NCI-H345 (cell line): ENCODE results near the gene TRNP1.
"Not testable (repeated sequence)": the region's sequence is repeated elsewhere in the genome, so short reads cannot be mapped to it uniquely, and the experiment has no call there.

ENCODE experiments used
- DNase-seq: peaks from one replicate; lab custom pipeline; 2025; lab: John Stamatoyannopoulos, UW

Gene TRNP1

DNA sequence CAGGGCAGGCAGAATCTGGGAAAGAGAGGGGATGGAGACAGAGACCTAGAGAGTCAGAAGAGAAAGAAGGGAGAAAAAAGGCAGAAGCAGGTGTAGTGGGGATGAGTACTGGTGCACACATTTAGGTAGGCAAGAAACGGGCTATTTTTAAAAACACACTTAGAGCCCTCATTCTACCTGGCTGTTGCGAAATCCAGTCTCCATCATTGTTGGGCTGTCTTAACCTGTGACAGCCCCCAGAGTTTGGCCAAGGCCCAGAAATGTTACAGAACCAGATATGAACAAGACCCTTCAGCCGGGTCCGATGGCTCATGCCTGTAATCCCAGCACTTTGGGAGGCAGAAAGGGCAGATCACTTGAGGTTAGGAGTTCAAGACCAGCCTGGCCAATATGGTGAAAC lies 20.7 kb upstream of the TRNP1 start:
- no peak for DNase-seq

GRCh38 chr1:26976621-26977510 lies 16.6 kb upstream of the TRNP1 start:
- no peak for DNase-seq

- DNase-seq: no peak
Observed at GRCh38 chr1:26978901-26979300, 14.6 kb upstream of the TRNP1 start.

DNA sequence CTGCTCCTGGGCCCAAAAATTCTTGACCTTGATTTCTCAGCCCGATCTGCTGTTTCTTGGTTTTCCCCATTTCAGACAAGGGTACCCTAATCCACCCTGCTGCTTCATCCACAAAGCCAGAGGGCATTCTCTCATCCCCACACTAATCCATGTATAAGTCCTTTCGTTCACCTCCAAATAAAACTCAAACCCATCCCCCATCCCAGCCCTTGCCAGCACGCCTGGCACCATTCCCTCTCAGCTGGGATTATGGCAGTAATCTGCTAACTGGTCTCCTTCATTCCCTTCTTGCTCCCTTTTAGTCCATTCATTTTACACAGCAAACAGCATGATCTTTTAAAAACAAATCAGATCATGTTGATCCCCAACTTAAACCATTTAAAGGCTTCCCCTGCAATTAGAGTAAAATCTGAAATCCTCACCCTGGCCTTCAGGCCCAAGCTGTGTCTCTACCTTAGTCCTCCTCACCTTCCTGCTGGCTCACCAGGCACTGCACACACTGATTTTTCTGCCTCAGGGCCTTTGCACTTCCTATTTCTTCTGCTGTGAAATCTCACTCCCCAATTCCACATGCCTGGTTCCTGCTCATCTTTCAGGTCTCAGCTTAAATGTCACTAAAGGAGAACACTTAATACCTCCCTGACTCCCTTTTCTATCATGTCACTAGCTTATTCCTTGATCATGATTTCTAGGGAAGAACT lies 12.2 kb upstream of the TRNP1 start:
- DNase-seq: no peak

- DNase-seq: no peak
Observed at GRCh38 chr1:26983863-26984262, 9.6 kb upstream of the TRNP1 start.

GRCh38 chr1:26984291-26984690 lies 9.2 kb upstream of the TRNP1 start:
- no peak for DNase-seq

DNA sequence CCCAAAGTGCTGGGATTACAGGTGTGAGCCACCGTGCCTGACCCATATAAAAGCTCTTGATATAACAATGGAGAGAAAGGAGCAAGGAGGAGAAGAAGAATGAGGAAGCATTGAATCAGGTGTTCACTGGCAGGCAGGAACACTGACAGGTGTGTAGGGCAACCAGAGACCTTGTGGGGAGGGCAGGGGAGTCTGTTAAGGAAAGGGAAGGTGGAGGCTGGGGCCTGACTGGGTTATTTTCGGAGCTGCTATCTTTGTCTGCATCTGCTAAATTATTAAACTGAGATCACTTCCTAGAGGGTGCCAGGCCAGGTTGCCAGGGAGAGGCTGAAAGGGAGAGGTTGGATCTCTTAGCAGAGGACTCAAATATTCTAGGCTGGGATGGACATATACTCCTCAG lies 6.8 kb upstream of the TRNP1 start:
- DNase-seq: no peak

DNA sequence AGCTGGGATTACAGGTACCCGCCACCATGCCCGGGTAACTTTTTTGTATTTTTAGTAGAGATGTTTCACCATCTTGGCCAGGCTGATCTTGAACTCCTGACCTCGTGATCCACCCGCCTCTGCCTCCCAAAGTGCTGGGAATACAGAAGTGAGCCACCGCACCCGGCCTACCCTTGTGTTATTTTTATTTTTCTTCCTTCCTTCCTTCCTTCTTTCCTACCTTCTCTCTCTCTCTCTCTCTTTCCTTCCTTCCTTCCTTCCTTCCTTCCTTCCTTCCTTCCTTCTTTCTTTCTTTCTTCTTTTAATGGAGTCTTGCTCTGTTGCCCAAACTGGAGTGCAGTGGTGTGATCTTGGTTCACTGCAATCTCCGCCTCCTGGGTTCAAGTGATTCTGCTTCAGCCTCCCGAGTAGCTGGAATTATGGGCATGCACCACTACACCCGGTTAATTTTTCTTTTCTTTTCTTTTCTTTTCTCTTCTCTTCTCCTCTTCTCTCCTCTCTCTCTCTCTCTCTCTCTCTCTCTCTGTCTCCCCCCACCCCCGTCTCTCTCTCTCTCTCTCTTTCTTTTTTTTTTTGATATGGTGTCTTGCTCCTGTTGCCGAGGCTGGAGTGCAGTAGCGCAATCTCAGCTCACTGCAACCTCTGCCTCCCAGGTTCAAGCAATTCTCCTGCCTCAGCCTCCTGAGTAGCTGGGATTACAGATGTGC lies 3.9 kb upstream of the TRNP1 start:
- not testable (repeated sequence) for DNase-seq

DNA sequence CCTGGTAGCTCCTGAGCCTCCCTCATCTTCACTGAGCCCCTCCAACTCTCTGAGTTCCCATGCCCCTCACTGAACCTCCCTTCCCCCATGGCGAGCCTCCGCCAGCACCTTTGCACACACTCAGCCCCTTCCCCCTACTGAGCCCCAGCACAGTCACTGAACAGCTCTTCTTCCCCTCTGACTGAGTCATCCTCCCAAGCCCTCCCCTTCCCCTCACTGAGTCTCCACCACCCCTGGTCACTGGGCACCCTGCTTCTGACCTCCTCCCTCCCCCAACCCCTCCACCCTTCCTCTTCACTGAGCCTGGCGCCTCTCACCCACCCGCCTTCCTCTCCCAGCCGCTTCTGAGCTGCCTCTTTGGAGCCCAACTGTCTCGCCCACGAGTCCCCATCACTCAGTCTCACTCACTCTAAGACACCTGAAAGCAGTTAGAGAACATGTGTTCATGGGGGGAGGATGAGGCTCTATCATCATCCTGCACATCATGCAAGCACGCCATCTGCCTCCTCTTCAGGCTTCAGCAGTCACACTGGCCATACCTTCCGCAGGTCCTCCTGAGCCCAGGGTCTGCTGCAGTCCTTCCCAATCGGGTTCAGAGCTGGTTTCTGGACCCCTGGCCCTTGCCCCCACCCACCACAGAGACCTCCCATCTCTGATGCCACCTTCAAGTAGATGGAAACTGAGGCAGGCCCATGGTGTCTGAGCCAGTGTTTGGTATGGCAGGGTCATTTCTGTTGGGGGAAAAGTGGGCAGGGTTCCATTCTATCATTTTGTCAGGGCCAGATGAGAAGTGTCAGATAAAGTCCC lies 2.0 kb upstream of the TRNP1 start:
- no peak for DNase-seq

DNA sequence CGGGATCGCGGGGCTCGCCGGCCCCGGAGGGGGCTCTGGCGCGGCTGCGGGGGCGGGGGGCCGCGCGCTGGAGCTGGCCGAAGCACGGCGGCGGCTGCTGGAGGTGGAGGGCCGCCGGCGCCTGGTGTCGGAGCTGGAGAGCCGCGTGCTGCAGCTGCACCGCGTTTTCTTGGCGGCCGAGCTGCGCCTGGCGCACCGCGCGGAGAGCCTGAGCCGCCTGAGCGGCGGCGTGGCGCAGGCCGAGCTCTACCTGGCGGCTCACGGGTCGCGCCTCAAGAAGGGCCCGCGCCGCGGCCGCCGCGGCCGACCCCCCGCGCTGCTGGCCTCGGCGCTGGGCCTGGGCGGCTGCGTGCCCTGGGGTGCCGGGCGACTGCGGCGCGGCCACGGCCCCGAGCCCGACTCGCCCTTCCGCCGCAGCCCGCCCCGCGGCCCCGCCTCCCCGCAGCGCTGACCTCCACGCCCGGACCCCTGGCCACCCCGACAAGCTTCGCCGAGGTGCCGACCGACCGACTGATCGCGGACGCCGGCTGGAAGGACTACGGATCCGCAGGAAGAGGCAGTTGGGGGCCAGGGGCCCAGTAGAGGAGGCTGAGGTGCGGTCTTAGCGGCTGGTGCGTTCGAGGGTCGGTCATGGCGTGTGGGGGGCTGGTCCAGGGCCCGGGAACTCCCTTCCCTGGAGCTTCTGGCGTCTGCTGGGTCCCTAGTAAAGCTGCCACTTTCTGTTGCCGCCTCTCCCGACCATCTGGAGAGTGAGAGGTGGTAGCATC lies 711 bp downstream of the TRNP1 start:
- peak; percentile 30 for DNase-seq

DNA sequence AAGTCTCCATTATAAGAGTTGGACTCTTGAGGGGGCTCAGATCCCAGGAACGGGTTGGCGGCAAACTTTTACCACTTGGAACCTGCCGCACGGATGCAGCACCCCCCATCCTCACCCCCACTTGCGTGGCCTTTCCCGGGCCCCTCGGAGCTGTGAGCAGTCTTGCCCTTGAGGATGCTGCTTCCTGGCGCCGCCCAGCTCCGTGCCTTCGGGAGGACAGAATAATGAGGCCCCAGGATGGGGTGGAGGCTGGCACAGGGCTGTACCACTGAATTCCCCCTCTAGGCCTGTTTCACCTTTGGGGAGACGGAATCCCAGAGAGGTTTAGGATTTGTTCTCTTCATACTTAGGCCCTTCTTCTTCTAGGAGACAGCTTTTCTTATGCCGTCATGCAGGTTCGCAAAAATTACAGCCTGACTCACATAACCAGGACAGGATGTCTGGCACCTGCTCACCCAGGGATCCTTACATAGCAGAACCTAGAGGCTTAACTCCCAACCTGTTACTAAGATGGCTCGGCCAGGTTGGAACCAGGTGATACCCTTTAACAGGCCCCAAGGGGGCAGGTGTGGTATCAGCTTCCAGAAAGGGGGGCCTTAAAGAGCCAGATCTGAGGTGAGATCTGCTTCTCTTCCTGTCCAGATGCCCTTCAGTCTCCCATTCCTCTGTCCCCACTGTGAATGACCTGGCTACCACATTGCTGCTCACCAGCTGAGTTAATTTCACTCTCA lies 1.5 kb downstream of the TRNP1 start:
- peak; percentile 17 for DNase-seq

DNA sequence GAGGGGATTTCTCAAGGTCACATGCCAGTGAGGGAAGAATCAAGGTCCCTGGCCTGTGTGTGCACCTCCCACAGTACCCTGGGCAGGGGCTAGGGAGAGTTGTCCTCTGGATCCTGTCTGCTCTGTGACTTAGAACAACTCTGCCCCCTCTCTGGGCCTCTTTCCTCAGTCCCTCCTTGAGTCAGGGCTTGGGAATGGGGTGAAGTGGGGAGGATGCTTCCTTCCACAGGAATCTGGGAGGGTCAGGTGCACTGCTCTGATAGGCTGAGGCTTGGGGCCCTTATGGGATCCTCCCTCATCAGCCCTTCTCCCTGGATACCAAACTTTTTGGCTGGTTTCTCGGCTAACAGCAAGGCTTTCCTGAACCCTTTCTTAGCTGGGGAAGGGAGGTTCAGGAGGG lies 2.5 kb downstream of the TRNP1 start:
- DNase-seq: no peak

- no peak for DNase-seq
Observed at GRCh38 chr1:26996665-26997064, 3.2 kb downstream of the TRNP1 start.

GRCh38 chr1:26998429-26999300 lies 5.2 kb downstream of the TRNP1 start:
- DNase-seq: no peak

GRCh38 chr1:26999440-26999987 lies 6.0 kb downstream of the TRNP1 start:
- no peak for DNase-seq

- DNase-seq: no peak
Observed at GRCh38 chr1:27000090-27000816, 6.8 kb downstream of the TRNP1 start.

DNA sequence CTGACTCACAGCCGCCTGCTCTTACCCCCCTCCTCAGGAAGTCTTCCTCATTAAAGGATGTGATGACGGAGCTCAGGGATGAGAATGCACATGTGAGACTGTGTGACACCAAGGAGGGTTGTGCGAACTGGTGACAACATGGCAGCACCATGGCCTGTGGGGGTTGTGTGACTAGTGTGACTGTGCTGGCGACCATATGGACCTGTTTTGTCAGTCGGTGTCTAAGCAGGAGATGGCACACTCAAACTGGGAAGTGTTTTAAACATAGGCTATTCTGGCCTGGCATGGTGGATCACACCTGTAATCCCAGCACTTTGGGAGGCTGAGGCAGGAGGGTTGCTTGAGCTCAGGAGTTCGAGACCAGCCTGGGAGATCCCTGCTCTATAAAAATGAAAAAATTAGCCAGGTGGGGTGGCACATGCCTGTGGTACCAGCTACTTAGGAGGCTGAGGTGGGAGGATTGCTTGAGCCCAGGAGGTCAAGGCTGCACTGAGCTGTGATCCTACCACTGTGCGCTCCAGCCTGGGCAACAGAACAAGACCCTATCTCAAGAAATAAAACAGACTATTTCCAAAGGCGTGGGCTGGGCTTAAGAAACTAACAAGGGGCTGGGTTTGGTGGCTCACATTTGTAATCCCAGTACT lies 7.4 kb downstream of the TRNP1 start:
- DNase-seq: no peak
